ENCODE measurements around the gene ZHX3.
"Not testable (repeated sequence)": the region's sequence is repeated elsewhere in the genome, so short reads cannot be mapped to it uniquely, and the experiment has no call there.

ZHX3 gene

DNA sequence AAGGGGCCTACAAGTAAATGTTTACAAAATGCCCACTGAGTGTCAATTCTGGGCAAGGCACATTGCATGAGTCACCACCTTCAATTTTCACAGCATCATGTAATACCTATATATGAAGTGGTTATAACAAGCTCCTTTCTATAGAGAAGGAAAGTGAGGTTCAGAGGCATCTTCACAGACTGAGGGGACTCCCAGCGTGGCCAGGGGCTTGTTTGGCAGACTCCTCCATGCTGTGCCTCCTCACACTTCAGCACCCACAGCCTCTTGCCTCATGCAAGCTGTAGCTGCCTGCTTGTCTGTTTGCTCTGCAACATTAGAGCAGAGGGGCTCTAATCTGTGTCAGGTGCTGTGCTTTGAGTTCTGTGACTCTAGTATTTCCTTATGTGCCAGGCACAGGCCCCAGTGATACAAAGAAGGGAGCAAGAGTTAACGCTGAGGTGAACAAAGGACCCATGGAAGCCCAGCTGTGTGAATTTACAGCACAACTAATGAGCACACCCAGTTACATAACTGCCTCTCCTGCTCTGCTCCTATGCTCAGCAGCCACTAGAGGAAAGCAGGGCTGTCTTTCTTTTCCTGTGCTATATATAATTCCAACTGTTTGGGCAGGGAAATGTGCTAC, 72.3 kb downstream of the ZHX3 start:
- H3K4me3 Mint-ChIP-seq: no peak overlapping the region
- no peaks in the 10 kb centered on the region for H3K9me3 Mint-ChIP-seq
- no peak for DNase-seq
- no peaks in the 10 kb centered on the region for H3K36me3 Mint-ChIP-seq (ENCODE audit: insufficient read depth)
- no peak for ATAC-seq (replicated peaks)
- no peaks in the 10 kb centered on the region for H3K27me3 Mint-ChIP-seq
- no peak overlapping the region for H3K27ac Mint-ChIP-seq
- peaks cover 5 to 9% of the 10 kb centered on the region in 2 donors for H3K4me1 Mint-ChIP-seq (ENCODE audit: low read depth in 2 of 2)

DNA sequence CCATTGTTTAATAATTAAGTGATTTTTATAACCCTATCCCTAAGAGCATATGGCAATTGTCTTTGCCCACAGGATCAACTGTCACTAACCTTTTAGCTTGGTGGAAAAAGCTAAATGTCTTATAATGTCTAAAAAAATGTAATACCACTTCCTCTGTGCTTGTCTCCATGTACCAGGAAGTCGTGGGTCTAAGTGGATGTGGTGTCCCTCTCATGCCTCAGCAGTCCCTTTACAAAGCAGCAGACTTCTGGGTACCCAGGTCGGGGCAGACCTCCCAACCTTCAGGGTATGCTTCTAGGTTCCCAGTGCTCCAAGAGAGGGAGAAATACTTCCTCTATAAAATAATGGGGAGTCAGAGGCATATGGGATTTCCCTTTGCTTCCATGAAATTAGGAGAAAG, 74.7 kb downstream of the ZHX3 start:
- Mint-ChIP-seq H3K27me3 (no peaks in the 10 kb centered on the region), H3K4me3 (no peak overlapping the region), H3K27ac (no peak overlapping the region), H3K36me3 (ENCODE audit: insufficient read depth) (no peaks in the 10 kb centered on the region), H3K9me3 (no peaks in the 10 kb centered on the region), H3K4me1 (ENCODE audit: low read depth in 2 of 2) (peaks cover 5 to 9% of the 10 kb centered on the region in 2 donors)
- ATAC-seq (replicated peaks) (no peak), DNase-seq (no peak)

DNA sequence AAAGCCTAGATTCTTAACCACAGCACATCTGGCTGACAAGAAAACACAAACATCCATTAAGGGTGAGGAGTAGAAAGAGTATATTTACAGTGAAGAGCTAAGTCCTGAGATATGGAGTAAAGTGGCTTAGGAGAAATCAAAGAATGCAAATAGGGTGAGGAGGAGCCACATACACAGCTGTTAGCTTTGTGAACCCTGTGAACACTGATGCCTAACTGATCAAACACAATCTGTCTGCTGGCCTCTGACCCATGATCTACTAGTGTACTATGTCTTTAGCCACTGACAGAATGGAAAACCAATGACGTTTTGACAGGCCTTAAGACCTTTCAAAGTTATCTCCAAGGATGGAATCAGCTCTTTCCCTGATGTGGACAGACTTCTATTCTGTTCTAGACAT, 75.2 kb downstream of the ZHX3 start:
- ATAC-seq (replicated peaks): no peak
- Mint-ChIP-seq H3K27me3 (no peaks in the 10 kb centered on the region), H3K36me3 (ENCODE audit: insufficient read depth) (no peaks in the 10 kb centered on the region), H3K4me1 (ENCODE audit: low read depth in 2 of 2) (peaks cover 5 to 9% of the 10 kb centered on the region in 2 donors), H3K4me3 (no peak overlapping the region), H3K9me3 (no peaks in the 10 kb centered on the region), H3K27ac (no peak overlapping the region)
- no peak for DNase-seq

DNA sequence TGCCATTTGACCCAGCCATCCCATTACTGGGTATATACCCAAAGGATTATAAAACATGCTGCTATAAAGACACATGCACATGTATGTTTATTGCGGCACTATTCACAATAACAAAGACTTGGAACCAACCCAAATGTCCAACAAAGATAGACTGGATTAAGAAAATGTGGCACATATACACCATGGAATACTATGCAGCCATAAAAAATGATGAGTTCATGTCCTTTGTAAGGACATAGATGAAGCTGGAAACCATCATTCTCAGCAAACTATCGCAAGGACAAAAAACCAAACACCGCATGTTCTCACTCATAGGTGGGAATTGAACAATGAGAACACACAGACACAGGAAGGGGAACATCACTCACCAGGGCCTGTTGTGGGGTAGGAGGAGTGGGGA, 80.3 kb downstream of the ZHX3 start:
- DNase-seq; H3K27me3 Mint-ChIP-seq; H3K27ac Mint-ChIP-seq; H3K36me3 Mint-ChIP-seq (ENCODE audit: insufficient read depth); H3K4me1 Mint-ChIP-seq (ENCODE audit: low read depth in 2 of 2); H3K4me3 Mint-ChIP-seq; H3K9me3 Mint-ChIP-seq; ATAC-seq (replicated peaks): not testable (repeated sequence)

DNA sequence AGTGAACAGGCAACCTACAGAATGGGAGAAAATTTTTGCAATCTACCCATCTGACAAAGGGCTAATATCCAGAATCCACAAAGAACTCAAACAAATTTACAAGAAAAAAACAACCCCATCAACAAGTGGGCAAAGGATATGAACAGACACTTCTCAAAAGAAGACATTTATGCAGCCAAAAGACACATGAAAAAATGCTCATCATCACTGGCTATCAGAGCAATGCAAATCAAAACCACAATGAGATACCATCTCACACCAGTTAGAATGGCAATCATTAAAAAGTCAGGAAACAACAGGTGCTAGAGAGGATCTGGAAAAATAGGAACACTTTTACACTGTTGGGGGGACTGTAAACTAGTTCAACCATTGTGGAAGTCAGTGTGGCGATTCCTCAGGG, 80.7 kb downstream of the ZHX3 start:
- not testable (repeated sequence) for H3K4me3 Mint-ChIP-seq

DNA sequence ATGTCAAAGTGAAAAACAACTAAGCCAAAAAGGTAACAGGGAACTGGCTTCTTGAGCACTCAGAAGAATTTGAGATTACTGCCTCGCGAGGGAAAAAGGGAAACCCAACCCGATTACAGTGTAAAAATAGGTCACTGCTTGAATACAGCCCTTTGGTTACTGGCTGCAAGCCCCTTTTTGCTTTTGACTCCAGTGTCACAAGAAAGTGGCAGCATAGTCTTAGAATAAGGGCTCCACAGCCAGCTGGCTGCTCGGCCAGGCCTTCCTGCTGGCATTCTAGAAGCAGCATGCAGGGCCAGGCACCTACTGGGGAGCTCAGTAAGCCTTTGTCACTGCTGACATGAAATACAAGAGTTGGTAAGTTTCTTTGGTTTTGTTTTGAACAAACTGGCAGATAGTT, 83.0 kb downstream of the ZHX3 start:
- Mint-ChIP-seq H3K36me3 (ENCODE audit: insufficient read depth) (no peaks in the 10 kb centered on the region), H3K27ac (no peak overlapping the region), H3K4me3 (no peak overlapping the region), H3K27me3 (no peaks in the 10 kb centered on the region), H3K4me1 (ENCODE audit: low read depth in 2 of 2) (peaks cover 3 to 12% of the 10 kb centered on the region in 2 donors), H3K9me3 (no peaks in the 10 kb centered on the region)
- no peak for DNase-seq
- no peak for ATAC-seq (replicated peaks)

More for the DNA sequence above, 80.7 kb downstream of the ZHX3 start:
- peaks cover 3 to 11% of the 10 kb centered on the region in 2 donors for H3K4me1 Mint-ChIP-seq (ENCODE audit: low read depth in 2 of 2)
- not testable (repeated sequence) for ATAC-seq (replicated peaks); DNase-seq; H3K27me3 Mint-ChIP-seq; H3K36me3 Mint-ChIP-seq (ENCODE audit: insufficient read depth); H3K9me3 Mint-ChIP-seq; H3K27ac Mint-ChIP-seq

DNA sequence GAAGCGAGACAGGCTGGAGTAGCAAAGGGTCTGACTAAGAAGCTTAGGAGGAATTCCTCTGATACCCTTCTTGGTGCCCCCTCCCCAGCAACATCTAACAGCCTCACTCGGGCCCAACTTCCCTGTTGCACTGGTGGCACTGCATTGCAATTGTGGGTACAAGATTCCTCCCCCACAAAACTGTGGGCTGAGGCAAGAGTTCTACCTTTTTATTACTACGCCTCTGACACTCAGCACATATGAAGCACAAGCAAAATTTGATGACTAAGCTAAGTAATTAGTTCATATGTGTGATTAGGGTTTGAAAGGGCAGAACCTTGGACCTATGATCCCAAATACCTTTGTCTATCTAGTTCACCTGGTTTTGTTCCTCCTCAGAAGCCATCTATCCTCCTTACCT, 83.5 kb downstream of the ZHX3 start:
- no peak for ATAC-seq (replicated peaks)
- H3K36me3 Mint-ChIP-seq (ENCODE audit: insufficient read depth): no peaks in the 10 kb centered on the region
- H3K9me3 Mint-ChIP-seq: no peaks in the 10 kb centered on the region
- no peaks in the 10 kb centered on the region for H3K27me3 Mint-ChIP-seq
- DNase-seq: no peak
- no peak overlapping the region for H3K4me3 Mint-ChIP-seq
- no peak overlapping the region for H3K27ac Mint-ChIP-seq
- H3K4me1 Mint-ChIP-seq (ENCODE audit: low read depth in 2 of 2): peaks cover 3 to 12% of the 10 kb centered on the region in 2 donors

DNA sequence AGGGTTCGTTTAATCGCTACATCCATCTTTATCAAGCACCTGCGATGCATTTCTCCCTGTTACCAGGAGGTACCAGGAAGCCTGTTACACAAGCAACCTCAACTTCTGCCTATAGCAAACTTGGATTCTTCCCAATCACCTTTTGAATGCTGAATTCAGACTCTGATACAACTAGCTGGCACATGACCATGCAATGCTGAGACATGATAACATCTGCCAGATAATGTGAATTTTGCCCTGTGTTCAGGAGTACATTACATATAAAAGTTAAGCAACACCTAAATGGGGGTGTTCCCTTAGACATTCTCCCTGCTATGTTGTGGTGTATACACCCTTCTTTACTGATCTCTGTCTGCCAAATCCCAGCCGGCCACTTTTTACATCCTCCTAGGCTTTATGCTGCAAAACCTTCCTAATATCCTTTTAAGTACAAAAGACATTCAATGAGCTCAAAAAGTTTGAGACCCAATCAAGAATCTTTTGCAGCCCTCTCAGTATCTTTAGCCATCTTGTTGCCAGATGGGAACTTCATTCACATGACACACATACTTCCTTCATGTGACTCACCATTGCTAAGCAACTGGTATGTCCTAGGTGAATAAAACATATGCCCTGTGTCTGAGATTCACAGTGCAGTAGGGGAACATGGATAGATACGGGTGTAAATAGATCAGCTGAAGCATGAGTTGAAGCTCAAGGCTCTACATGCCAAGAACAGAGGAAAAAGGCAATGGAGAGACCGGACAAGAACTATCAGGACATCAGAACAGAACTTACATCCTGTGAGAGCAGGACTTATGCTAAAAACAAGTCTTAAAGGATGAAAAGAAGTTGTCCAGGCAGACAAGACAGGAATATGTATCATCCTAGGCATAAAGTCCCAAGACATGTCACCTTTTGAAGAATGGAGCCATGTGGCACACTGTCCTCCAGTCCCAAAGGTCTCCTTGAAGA, 84.3 kb downstream of the ZHX3 start:
- H3K9me3 Mint-ChIP-seq: no peaks in the 10 kb centered on the region
- no peak for DNase-seq
- no peak overlapping the region for H3K4me3 Mint-ChIP-seq
- H3K27ac Mint-ChIP-seq: no peak overlapping the region
- H3K27me3 Mint-ChIP-seq: no peaks in the 10 kb centered on the region
- no peaks in the 10 kb centered on the region for H3K36me3 Mint-ChIP-seq (ENCODE audit: insufficient read depth)
- no peak for ATAC-seq (replicated peaks)
- peaks cover 5 to 12% of the 10 kb centered on the region in 2 donors for H3K4me1 Mint-ChIP-seq (ENCODE audit: low read depth in 2 of 2)

DNA sequence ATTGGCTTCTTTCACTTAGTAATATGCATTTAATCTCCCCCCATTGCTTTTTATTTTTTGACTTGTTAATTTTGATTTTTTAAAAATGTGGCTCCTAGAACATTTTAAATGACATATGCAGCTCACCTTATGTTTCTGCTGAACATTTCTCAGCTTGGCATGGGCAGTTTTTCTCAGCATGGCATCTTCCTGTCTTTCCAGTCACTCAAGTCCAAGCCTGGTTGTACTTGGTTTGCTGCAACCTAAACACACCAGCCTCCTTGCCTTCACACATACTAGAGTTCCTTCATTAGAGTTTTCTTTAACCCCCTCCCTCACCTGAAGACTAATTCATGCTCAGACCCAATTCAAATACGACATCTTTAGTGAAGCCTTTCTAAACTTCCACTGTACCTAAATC, 86.4 kb downstream of the ZHX3 start:
- H3K4me1 Mint-ChIP-seq (ENCODE audit: low read depth in 2 of 2): peaks cover 5 to 12% of the 10 kb centered on the region in 2 donors
- no peak overlapping the region for H3K27ac Mint-ChIP-seq
- no peak overlapping the region for H3K4me3 Mint-ChIP-seq
- H3K36me3 Mint-ChIP-seq (ENCODE audit: insufficient read depth): no peaks in the 10 kb centered on the region
- ATAC-seq (replicated peaks) (no peak), DNase-seq (no peak)
- no peaks in the 10 kb centered on the region for H3K9me3 Mint-ChIP-seq
- no peaks in the 10 kb centered on the region for H3K27me3 Mint-ChIP-seq

DNA sequence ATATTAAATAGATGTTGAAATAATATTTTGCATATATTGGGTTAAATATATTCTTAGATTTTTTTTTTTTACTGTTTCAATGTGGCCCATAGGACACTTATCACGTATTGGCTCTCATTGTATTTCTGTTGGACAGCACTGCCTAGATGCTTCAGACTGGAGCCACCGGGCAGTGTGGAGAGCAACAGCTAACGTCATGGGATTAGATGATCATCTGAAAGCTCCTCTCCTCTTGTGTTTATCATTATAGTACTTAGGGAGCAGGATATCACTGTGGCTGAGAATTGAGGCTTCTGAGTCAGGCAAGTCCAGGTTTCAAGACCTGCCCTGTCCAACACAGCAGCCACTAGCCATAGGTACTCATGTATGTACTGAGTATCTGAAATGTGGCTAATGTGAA, 87.4 kb downstream of the ZHX3 start:
- Mint-ChIP-seq H3K9me3 (no peaks in the 10 kb centered on the region), H3K27ac (no peak overlapping the region), H3K36me3 (ENCODE audit: insufficient read depth) (no peaks in the 10 kb centered on the region), H3K27me3 (no peaks in the 10 kb centered on the region), H3K4me1 (ENCODE audit: low read depth in 2 of 2) (peaks cover 5 to 12% of the 10 kb centered on the region in 2 donors), H3K4me3 (no peak overlapping the region)
- ATAC-seq (replicated peaks): no peak
- DNase-seq: no peak

DNA sequence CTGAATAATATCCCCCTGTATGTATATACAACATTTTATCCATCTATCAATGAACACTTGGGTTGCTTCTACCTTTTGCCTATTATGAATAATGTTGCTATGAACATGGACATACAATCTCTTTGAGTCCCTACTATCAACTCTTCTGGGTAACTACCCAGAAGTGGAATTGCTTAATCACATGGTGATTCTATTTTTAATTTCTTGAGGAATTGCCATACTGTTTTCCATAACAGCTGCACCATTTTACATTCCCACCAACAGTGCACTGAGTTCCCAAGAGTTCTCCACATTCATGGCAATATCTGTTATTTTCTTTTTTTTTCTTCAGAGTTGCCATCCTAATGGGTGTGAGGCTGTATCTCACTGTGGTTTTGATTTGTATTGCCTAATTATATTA, 88.3 kb downstream of the ZHX3 start:
- H3K4me1 Mint-ChIP-seq (ENCODE audit: low read depth in 2 of 2): peaks cover 5 to 12% of the 10 kb centered on the region in 2 donors
- no peaks in the 10 kb centered on the region for H3K27me3 Mint-ChIP-seq
- H3K4me3 Mint-ChIP-seq: no peak overlapping the region
- no peak for ATAC-seq (replicated peaks)
- H3K9me3 Mint-ChIP-seq: no peaks in the 10 kb centered on the region
- H3K27ac Mint-ChIP-seq: no peak overlapping the region
- no peaks in the 10 kb centered on the region for H3K36me3 Mint-ChIP-seq (ENCODE audit: insufficient read depth)
- no peak for DNase-seq

DNA sequence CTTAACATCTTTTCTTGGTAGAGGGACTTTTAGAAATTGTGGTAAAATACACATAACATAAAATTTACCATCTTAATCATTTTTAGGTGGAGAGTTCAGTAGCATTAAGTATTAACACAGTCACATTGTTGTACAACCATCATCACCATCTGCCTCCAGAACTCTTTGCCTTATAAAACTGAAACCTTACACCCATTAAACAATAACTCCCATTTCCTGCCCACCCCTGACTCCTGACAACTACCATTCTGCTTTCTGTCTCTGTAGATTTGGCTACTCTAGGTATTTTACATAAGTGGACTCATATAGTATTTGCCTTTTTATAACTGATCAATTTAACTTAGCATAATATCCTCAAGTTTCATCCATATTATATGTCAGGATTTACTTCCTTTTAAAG, 88.7 kb downstream of the ZHX3 start:
- Mint-ChIP-seq H3K27me3 (no peaks in the 10 kb centered on the region), H3K4me3 (no peak overlapping the region), H3K27ac (no peak overlapping the region), H3K4me1 (ENCODE audit: low read depth in 2 of 2) (peaks cover 5 to 12% of the 10 kb centered on the region in 2 donors), H3K36me3 (ENCODE audit: insufficient read depth) (no peaks in the 10 kb centered on the region), H3K9me3 (no peaks in the 10 kb centered on the region)
- no peak for ATAC-seq (replicated peaks)
- DNase-seq: no peak

DNA sequence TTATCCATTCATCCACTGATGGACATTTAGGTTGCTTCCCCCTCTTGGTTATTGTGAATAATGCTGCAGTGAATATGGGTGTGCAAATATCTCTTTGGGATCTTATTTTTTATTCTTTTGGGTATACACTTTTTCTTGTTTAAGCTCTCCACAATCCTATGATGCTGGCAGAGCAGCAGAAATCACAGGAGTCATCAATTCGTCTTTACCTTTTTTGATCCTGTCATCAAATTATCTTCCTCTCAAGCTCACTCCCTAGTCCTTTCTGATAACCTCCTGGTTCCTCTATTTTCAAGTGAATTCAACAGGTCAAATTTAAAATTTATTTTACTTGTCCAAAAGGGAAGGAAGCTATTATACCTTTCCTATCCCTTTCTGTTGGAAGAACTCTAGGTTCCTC, 91.1 kb downstream of the ZHX3 start:
- H3K27me3 Mint-ChIP-seq: no peaks in the 10 kb centered on the region
- H3K4me3 Mint-ChIP-seq: no peak overlapping the region

DNA sequence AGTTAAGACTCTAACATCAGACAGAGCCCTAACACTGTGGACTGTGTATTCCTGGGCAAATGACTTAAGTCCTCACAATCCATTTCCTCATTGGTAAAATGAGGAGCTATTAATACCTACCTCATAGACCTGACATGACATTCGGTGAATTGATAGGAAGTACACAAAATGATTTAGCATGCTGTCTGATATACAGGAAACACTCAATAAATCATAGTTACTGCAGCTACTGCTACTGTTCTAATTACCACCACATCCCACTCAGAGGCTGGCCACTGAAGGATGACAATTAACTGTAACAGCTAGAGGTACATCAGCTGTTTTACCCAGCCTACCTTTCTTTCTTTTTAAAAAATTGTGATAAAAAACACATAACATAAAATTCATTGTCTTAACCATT, 92.4 kb downstream of the ZHX3 start:
- Mint-ChIP-seq H3K36me3 (ENCODE audit: insufficient read depth) (no peaks in the 10 kb centered on the region), H3K27ac (no peak overlapping the region), H3K27me3 (no peaks in the 10 kb centered on the region), H3K4me3 (no peak overlapping the region), H3K9me3 (no peaks in the 10 kb centered on the region), H3K4me1 (ENCODE audit: low read depth in 2 of 2) (peaks cover 0 to 2% of the 10 kb centered on the region in 2 donors)
- no peak for DNase-seq
- ATAC-seq (replicated peaks): no peak

More for the DNA sequence above, 91.1 kb downstream of the ZHX3 start:
- ATAC-seq (replicated peaks): no peak
- Mint-ChIP-seq H3K9me3 (no peaks in the 10 kb centered on the region), H3K27ac (no peak overlapping the region), H3K36me3 (ENCODE audit: insufficient read depth) (no peaks in the 10 kb centered on the region), H3K4me1 (ENCODE audit: low read depth in 2 of 2) (peaks cover 0 to 2% of the 10 kb centered on the region in 2 donors)
- no peak for DNase-seq

Data from effector memory CD8-positive, alpha-beta T cell (primary cell).